ENCODE results near the gene NAA20. TPM values are rescaled to one million over a fixed set of nuclear protein-coding genes. Genes with fewer than 3 reads are reported as not detected.

The NAA20 gene
- total and polyA plus RNA-seq, 9 of the 15 experiments (the other 6 are each of a cell fraction or from before 2014, with no cell fraction given): 51.4 to 361 (median 84.6) TPM

- H3K36me3 ChIP-seq (ENCODE audit: control insufficient read depth, insufficient read depth, low read length): peaks cover 94% of the 10 kb centered on the region
- intact Hi-C loops (cut with micrococcal nuclease) (no loop called here), in situ Hi-C loops (cut with MboI) (no loop called here)
- FAIRE-seq (no peak), ATAC-seq (no peak), DNase-seq (ENCODE audit: extremely low read depth in 1 of 4, low spot score in 3 of 4) (no peak)
- no peaks in the 10 kb centered on the region for H3K9me3 ChIP-seq (replicated peaks; ENCODE audit: control insufficient read depth, insufficient read depth, low read depth, low read length)
- no peaks in the 10 kb centered on the region for H3K79me2 ChIP-seq (ENCODE audit: control insufficient read depth, insufficient read depth, low read length)
- BruUV-seq (replicated peaks): no TSS peak
- H4K20me1 ChIP-seq (replicated peaks; ENCODE audit: control insufficient read depth, insufficient read depth, low read length): no peaks in the 10 kb centered on the region
- H3K27me3 ChIP-seq (ENCODE audit: control insufficient read depth in 2 of 2, insufficient read depth in 2 of 2, low read length in 2 of 2): no peaks in the 10 kb centered on the region
- TF ChIP-seq SRSF7 (optimal IDR thresholded peaks at IDR 0.05; ENCODE audit: low read depth, low read length): no peak
- TF ChIP-seq SAP30 (IDR thresholded peaks at IDR 0.05; ENCODE audit: borderline replicate concordance, insufficient read depth, low read depth, low read length, poor library complexity, severe bottlenecking): no peak
- TF ChIP-seq POLR2G (IDR thresholded peaks at IDR 0.05; ENCODE audit: low read depth, low read length): no peak
- no peak for TF ChIP-seq TCF7 (IDR thresholded peaks at IDR 0.05; ENCODE audit: borderline replicate concordance)
- no peak for TF ChIP-seq POLR2AphosphoS2 (IDR thresholded peaks at IDR 0.05; ENCODE audit: low read length)
- no peak for TF ChIP-seq RBM25 (IDR thresholded peaks at IDR 0.05; ENCODE audit: low read depth, low read length, severe bottlenecking)
- TF ChIP-seq TARDBP (IDR thresholded peaks at IDR 0.05): no peak
- TF ChIP-seq IRF1 (CRISPR knock-in tag; IDR thresholded peaks at IDR 0.05; ENCODE audit: borderline replicate concordance): no peak
- TF ChIP-seq THAP7 (CRISPR knock-in tag; IDR thresholded peaks at IDR 0.05): no peak
- no peak for TF ChIP-seq ZNF280B (CRISPR knock-in tag; IDR thresholded peaks at IDR 0.05)
- TF ChIP-seq MYBL2 (IDR thresholded peaks at IDR 0.05; ENCODE audit: low read depth): no peak
- TF ChIP-seq MYBL2 (CRISPR knock-in tag; IDR thresholded peaks at IDR 0.05; ENCODE audit: borderline replicate concordance): no peak
- no peaks in the 10 kb centered on the region for H3K4me1 ChIP-seq (replicated peaks in 1 of 2; ENCODE audit: control insufficient read depth in 2 of 2, insufficient read depth in 2 of 2, low read length in 2 of 2)
- no peaks in the 10 kb centered on the region for H3K9me1 ChIP-seq (ENCODE audit: control insufficient read depth, insufficient read depth, low read length)
- H2AFZ ChIP-seq (ENCODE audit: low read depth, low read length): no peak overlapping the region
- no peak overlapping the region for H3K4me3 ChIP-seq
- 88% methylated on average over 3 of the region's 3 CpGs for WGBS (ENCODE audit: insufficient coverage, low coverage, missing lambda C conversion rate)
- H3K27ac ChIP-seq (ENCODE audit: extremely low read depth, low read depth, low read length): no peak overlapping the region
- H3K4me2 ChIP-seq (ENCODE audit: insufficient read depth, low read length): no peak overlapping the region
- no peak overlapping the region for H3K9ac ChIP-seq (ENCODE audit: insufficient read depth in 1 of 2, low read depth in 2 of 2, low read length in 2 of 2)
- CTCF ChIA-PET (ENCODE audit: low intra/inter-chr PET ratio): no interaction called here
- POLR2A ChIA-PET: no interaction called here
These were observed 19.6 kb downstream of the NAA20 start for GRCh38 chr20:20036756-20037155.

Data from K562 (cell line).